ENCODE data around the gene GAS7. TPM values are rescaled to one million over a fixed set of nuclear protein-coding genes. Genes with fewer than 3 reads are reported as not detected.

GAS7 gene
- total RNA-seq, 1 experiment from 2014 or later, result 4.1 TPM

DNA sequence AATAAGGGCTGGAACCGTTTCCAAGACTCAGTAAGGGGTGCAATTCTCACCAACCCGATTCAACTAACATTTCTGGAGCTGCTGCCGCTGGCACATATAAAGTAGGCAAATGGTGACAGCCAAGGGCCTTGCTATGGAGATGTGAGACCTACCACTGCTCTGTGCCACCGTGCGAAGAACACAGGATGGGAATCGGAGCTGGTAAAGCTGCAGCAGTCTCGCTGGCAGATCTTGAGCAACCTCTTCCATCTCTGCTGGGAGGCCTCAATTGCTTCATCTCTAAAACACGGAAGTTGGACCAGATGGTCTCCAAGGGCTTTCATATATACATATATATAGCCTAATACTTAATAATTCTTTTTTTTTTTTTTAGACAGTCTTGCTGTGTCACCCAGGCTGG is 164.4 kb downstream of the GAS7 start:
- H4K20me1 ChIP-seq (ENCODE audit: insufficient read depth), result no peaks in the 10 kb centered on the region
- no peak overlapping the region for H3K4me3 ChIP-seq (replicated peaks in 1 of 2; ENCODE audit: low read depth in 1 of 2, low read length in 2 of 2)
- ChIA-PET POLR2A (no interaction called here), CTCF (no interaction called here), RAD21 (ENCODE audit: low non-redundant PET in 1 of 2, low total read pairs in 2 of 2, uncharacterized antibody in 2 of 2, unreplicated experiment in 2 of 2) (no interaction called here)
- intact Hi-C loops (cut with micrococcal nuclease), result no loop called here
- no peak overlapping the region for H3K27ac ChIP-seq (ENCODE audit: low read depth, low read length)
- no peak overlapping the region for H3K9ac ChIP-seq (ENCODE audit: low read length)
- no peaks in the 10 kb centered on the region for H3K79me2 ChIP-seq (ENCODE audit: insufficient read depth, low read length)
- DNase-seq (ENCODE audit: low read depth, low spot score) (no peak), ATAC-seq (no peak)
- BruUV-seq (replicated peaks), result no TSS peak
- no peaks in the 10 kb centered on the region for H3K9me2 ChIP-seq (ENCODE audit: insufficient read depth)
- H3K9me3 ChIP-seq (ENCODE audit: control insufficient read depth in 1 of 2, insufficient read depth in 1 of 2, low read depth in 1 of 2, low read length in 2 of 2), result no peaks in the 10 kb centered on the region
- H3K36me3 ChIP-seq (ENCODE audit: control insufficient read depth in 1 of 2, insufficient read depth in 2 of 2, low read length in 2 of 2), result no peaks in the 10 kb centered on the region
- no peaks in the 10 kb centered on the region for H3K4me1 ChIP-seq (ENCODE audit: control insufficient read depth in 1 of 2, insufficient read depth in 2 of 2, low read length in 2 of 2)
- 0 out of 2 replicates have a peak, but pooled peaks cover 4% of the 10 kb centered on the region for H3K27me3 ChIP-seq (ENCODE audit: insufficient read depth, low read length)
- H2AFZ ChIP-seq (ENCODE audit: low read depth, low read length, poor library complexity, severe bottlenecking), result no peak overlapping the region
- H3K4me2 ChIP-seq (ENCODE audit: low read length), result no peak overlapping the region
- TF ChIP-seq FOSL1 (IDR thresholded peaks at IDR 0.05; ENCODE audit: low read depth), result no peak

DNA sequence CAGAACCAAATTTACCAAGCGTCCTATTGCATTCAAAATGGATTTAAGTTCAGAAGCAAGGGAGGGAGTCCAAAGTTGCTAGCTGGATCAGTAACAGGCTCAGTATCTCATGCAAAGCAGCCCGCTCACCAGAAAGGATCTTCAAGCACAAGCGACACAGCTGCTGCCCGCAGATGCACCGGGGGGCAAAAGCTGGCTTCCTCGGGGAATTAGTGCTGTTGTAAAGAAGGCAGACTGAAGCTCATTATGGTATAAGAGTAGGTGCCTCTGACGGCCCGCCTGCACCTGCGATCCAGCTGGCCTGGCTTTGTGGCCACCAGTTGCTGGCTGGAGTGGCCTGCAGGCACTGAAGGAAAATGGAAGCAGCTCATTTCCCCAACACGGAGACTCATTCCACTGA is 165.0 kb downstream of the GAS7 start:
- ATAC-seq (no peak), DNase-seq (ENCODE audit: low read depth, low spot score) (no peak)
- ChIA-PET CTCF (no interaction called here), POLR2A (no interaction called here), RAD21 (ENCODE audit: low non-redundant PET in 1 of 2, low total read pairs in 2 of 2, uncharacterized antibody in 2 of 2, unreplicated experiment in 2 of 2) (no interaction called here)
- Histone ChIP-seq H3K9me3 (ENCODE audit: control insufficient read depth in 1 of 2, insufficient read depth in 1 of 2, low read depth in 1 of 2, low read length in 2 of 2) (no peaks in the 10 kb centered on the region), H3K79me2 (ENCODE audit: insufficient read depth, low read length) (no peaks in the 10 kb centered on the region), H2AFZ (ENCODE audit: low read depth, low read length, poor library complexity, severe bottlenecking) (no peak overlapping the region), H3K27ac (ENCODE audit: low read depth, low read length) (no peak overlapping the region), H3K4me2 (ENCODE audit: low read length) (no peak overlapping the region), H3K9ac (ENCODE audit: low read length) (no peak overlapping the region), H3K4me1 (ENCODE audit: control insufficient read depth in 1 of 2, insufficient read depth in 2 of 2, low read length in 2 of 2) (no peaks in the 10 kb centered on the region), H3K27me3 (ENCODE audit: insufficient read depth, low read length) (0 out of 2 replicates have a peak, but pooled peaks cover 4% of the 10 kb centered on the region), H4K20me1 (ENCODE audit: insufficient read depth) (no peaks in the 10 kb centered on the region), H3K36me3 (ENCODE audit: control insufficient read depth in 1 of 2, insufficient read depth in 2 of 2, low read length in 2 of 2) (no peaks in the 10 kb centered on the region), H3K9me2 (ENCODE audit: insufficient read depth) (no peaks in the 10 kb centered on the region), H3K4me3 (replicated peaks in 1 of 2; ENCODE audit: low read depth in 1 of 2, low read length in 2 of 2) (no peak overlapping the region)
- intact Hi-C loops (cut with micrococcal nuclease), result no loop called here
- no TSS peak for BruUV-seq (replicated peaks)
- TF ChIP-seq, protein P1, sequence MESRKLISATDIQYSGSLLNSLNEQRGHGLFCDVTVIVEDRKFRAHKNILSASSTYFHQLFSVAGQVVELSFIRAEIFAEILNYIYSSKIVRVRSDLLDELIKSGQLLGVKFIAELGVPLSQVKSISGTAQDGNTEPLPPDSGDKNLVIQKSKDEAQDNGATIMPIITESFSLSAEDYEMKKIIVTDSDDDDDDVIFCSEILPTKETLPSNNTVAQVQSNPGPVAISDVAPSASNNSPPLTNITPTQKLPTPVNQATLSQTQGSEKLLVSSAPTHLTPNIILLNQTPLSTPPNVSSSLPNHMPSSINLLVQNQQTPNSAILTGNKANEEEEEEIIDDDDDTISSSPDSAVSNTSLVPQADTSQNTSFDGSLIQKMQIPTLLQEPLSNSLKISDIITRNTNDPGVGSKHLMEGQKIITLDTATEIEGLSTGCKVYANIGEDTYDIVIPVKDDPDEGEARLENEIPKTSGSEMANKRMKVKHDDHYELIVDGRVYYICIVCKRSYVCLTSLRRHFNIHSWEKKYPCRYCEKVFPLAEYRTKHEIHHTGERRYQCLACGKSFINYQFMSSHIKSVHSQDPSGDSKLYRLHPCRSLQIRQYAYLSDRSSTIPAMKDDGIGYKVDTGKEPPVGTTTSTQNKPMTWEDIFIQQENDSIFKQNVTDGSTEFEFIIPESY (IDR thresholded peaks at IDR 0.05; ENCODE audit: extremely low read depth, insufficient replicate concordance, low read length), result no peak
- TF ChIP-seq, protein P2, sequence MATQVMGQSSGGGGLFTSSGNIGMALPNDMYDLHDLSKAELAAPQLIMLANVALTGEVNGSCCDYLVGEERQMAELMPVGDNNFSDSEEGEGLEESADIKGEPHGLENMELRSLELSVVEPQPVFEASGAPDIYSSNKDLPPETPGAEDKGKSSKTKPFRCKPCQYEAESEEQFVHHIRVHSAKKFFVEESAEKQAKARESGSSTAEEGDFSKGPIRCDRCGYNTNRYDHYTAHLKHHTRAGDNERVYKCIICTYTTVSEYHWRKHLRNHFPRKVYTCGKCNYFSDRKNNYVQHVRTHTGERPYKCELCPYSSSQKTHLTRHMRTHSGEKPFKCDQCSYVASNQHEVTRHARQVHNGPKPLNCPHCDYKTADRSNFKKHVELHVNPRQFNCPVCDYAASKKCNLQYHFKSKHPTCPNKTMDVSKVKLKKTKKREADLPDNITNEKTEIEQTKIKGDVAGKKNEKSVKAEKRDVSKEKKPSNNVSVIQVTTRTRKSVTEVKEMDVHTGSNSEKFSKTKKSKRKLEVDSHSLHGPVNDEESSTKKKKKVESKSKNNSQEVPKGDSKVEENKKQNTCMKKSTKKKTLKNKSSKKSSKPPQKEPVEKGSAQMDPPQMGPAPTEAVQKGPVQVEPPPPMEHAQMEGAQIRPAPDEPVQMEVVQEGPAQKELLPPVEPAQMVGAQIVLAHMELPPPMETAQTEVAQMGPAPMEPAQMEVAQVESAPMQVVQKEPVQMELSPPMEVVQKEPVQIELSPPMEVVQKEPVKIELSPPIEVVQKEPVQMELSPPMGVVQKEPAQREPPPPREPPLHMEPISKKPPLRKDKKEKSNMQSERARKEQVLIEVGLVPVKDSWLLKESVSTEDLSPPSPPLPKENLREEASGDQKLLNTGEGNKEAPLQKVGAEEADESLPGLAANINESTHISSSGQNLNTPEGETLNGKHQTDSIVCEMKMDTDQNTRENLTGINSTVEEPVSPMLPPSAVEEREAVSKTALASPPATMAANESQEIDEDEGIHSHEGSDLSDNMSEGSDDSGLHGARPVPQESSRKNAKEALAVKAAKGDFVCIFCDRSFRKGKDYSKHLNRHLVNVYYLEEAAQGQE (IDR thresholded peaks at IDR 0.05; ENCODE audit: low read depth), result no peak
- TF ChIP-seq, protein P3, sequence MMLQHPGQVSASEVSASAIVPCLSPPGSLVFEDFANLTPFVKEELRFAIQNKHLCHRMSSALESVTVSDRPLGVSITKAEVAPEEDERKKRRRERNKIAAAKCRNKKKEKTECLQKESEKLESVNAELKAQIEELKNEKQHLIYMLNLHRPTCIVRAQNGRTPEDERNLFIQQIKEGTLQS (IDR thresholded peaks at IDR 0.05), result no peak
- no peak for TF ChIP-seq SRF (IDR thresholded peaks at IDR 0.05; ENCODE audit: low read depth)
- TF ChIP-seq ELF1 (IDR thresholded peaks at IDR 0.05; ENCODE audit: borderline replicate concordance, low read depth), result no peak
- TF ChIP-seq EZH2phosphoT487 (IDR thresholded peaks at IDR 0.05; ENCODE audit: borderline replicate concordance), result no peak
- no peak for TF ChIP-seq FOSL1 (IDR thresholded peaks at IDR 0.05; ENCODE audit: low read depth)
- no peak for TF ChIP-seq POLR2A (IDR thresholded peaks at IDR 0.05; ENCODE audit: borderline replicate concordance, extremely low read depth, insufficient read depth, insufficient read length)
- TF ChIP-seq, protein P4, sequence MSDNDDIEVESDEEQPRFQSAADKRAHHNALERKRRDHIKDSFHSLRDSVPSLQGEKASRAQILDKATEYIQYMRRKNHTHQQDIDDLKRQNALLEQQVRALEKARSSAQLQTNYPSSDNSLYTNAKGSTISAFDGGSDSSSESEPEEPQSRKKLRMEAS (IDR thresholded peaks at IDR 0.05), result no peak
- TF ChIP-seq SIN3A (IDR thresholded peaks at IDR 0.05; ENCODE audit: low read depth), result no peak
- TF ChIP-seq TCF7L2 (IDR thresholded peaks at IDR 0.05; ENCODE audit: borderline replicate concordance, extremely low read depth, insufficient read depth, insufficient read length), result no peak
- TF ChIP-seq, protein P5, sequence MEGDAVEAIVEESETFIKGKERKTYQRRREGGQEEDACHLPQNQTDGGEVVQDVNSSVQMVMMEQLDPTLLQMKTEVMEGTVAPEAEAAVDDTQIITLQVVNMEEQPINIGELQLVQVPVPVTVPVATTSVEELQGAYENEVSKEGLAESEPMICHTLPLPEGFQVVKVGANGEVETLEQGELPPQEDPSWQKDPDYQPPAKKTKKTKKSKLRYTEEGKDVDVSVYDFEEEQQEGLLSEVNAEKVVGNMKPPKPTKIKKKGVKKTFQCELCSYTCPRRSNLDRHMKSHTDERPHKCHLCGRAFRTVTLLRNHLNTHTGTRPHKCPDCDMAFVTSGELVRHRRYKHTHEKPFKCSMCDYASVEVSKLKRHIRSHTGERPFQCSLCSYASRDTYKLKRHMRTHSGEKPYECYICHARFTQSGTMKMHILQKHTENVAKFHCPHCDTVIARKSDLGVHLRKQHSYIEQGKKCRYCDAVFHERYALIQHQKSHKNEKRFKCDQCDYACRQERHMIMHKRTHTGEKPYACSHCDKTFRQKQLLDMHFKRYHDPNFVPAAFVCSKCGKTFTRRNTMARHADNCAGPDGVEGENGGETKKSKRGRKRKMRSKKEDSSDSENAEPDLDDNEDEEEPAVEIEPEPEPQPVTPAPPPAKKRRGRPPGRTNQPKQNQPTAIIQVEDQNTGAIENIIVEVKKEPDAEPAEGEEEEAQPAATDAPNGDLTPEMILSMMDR (IDR thresholded peaks at IDR 0.05 in 2 of 3, conservative IDR thresholded peaks at IDR 0.05 in 1 of 3; ENCODE audit: borderline replicate concordance in 1 of 3, insufficient read depth in 1 of 3, low read depth in 2 of 3, low read length in 2 of 3), result no peak

Data from HCT116 (cell line).